Stimulated activated CD4-positive, alpha-beta T cell treated with anti-CD3 and anti-CD28 coated beads, Interleukin-4, amount 100 ng/mL, for 24 hours (primary cell): ENCODE results near the gene FGF23.
A peak's percentile ranks its signal among the peaks of the same experiment; 100 is the strongest.

ENCODE experiments used
- DNase-seq: peaks from one replicate; pipeline ENCODE4 v3.0.0-alpha.2; 2020

Gene FGF23

GRCh38 chr12:4380332-4380731 is 820 bp upstream of the FGF23 start:
- DNase-seq = no peak

GRCh38 chr12:4378772-4379171 is 740 bp downstream of the FGF23 start:
- no peak for DNase-seq

GRCh38 chr12:4375449-4375848 is 4.1 kb downstream of the FGF23 start:
- no peak for DNase-seq

GRCh38 chr12:4372653-4373052 is 6.9 kb downstream of the FGF23 start:
- no peak for DNase-seq

GRCh38 chr12:4370265-4370664 is 9.2 kb downstream of the FGF23 start:
- DNase-seq = no peak

- no peak for DNase-seq
Observed at GRCh38 chr12:4369548-4369947, 10.0 kb downstream of the FGF23 start.

GRCh38 chr12:4366090-4366489 is 13.4 kb downstream of the FGF23 start:
- DNase-seq = no peak

GRCh38 chr12:4356041-4356327 is 23.5 kb downstream of the FGF23 start:
- peak; percentile 52 for DNase-seq

GRCh38 chr12:4355156-4356040 is 24.1 kb downstream of the FGF23 start:
- no peak for DNase-seq

- peak; percentile 17 for DNase-seq
Observed at GRCh38 chr12:4353785-4354208, 25.7 kb downstream of the FGF23 start.

GRCh38 chr12:4346931-4347330 is 32.6 kb downstream of the FGF23 start:
- no peak for DNase-seq

- no peak for DNase-seq
Observed at GRCh38 chr12:4331842-4332241, 47.7 kb downstream of the FGF23 start.

GRCh38 chr12:4331221-4331620 is 48.3 kb downstream of the FGF23 start:
- no peak for DNase-seq

- no peak for DNase-seq
Observed at GRCh38 chr12:4330203-4330602, 49.3 kb downstream of the FGF23 start.

GRCh38 chr12:4327293-4327692 is 52.2 kb downstream of the FGF23 start:
- no peak for DNase-seq

GRCh38 chr12:4325966-4326365 is 53.5 kb downstream of the FGF23 start:
- DNase-seq = no peak

- no peak for DNase-seq
Observed at GRCh38 chr12:4324366-4324765, 55.1 kb downstream of the FGF23 start.

GRCh38 chr12:4323396-4323795 is 56.1 kb downstream of the FGF23 start:
- no peak for DNase-seq

GRCh38 chr12:4322726-4323125 is 56.8 kb downstream of the FGF23 start:
- no peak for DNase-seq

- DNase-seq = peak; percentile 91
Observed at GRCh38 chr12:4320853-4321701, 58.4 kb downstream of the FGF23 start, which contains the start of gene TIGAR. TSS of gene TIGAR (plus strand) at chr12:4321213. CDS start at chr12:4321272, 59 bp downstream.

- no peak for DNase-seq
Observed at GRCh38 chr12:4320497-4320852, 59.0 kb downstream of the FGF23 start.
